Cardiac ventricle fibroblast (primary cell): ENCODE results near the gene BCAS3. TPM values are rescaled to one million over a fixed set of nuclear protein-coding genes. Genes with fewer than 3 reads are reported as not detected.

ENCODE experiments used
- total RNA-seq: library from RNA; depleted of rRNA; stranded (reverse); fragments of >200 nt; gene quantifications from 2 replicates; pipeline ENCODE4 v1.2.3, GENCODE V29; 2015

The BCAS3 gene
- total RNA-seq = 14.1 and 26.1 TPM in 2 replicates

GRCh38 chr17:60677308-60678117 lies at the start of gene BCAS3:
Gene BCAS3 (plus strand): TSS chr17:60677851.

GRCh38 chr17:61399131-61400065 lies 721.7 kb downstream of the BCAS3 start, which contains the start of gene TBX2:
Gene TBX2 (plus strand): TSS chr17:61399843. CDS start chr17:61400177, 334 bp downstream.

Other genes with a start within 250 kb of the BCAS3 start
- 19.8 and 21.1 TPM in 2 replicates for gene APPBP2, start 151.6 kb upstream of the BCAS3 start, total RNA-seq
- gene PPM1D, start 77.7 kb upstream of the BCAS3 start, total RNA-seq = 7.1 and 7.6 TPM in 2 replicates